Measurements from ENCODE around the gene SEMA4D.
"Not testable (repeated sequence)": the region's sequence is repeated elsewhere in the genome, so short reads cannot be mapped to it uniquely, and the experiment has no call there.

DNA sequence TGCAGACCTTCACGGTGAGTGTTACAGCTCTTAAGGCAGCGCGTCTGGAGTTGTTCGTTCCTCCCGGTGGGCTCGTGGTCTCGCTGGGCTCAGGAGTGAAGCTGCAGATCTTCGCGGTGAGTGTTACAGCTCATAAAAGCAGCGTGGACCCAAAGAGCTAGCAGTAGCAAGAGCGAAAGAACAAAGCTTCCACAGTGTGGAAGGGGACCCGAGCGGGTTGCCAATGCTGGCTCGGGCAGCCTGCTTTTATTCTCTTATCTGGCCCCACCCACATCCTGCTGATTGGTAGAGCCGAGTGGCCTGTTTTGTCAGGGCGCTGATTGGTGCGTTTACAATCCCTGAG lies 18.3 kb downstream of the SEMA4D start:
- not testable (repeated sequence) for TF ChIP-seq POLR2A (IDR thresholded peaks at IDR 0.05; ENCODE audit: low read length); GATA1 (IDR thresholded peaks at IDR 0.05; ENCODE audit: low read depth, low read length)

Measured in erythroblast (primary cell).